Lung microvascular endothelial cell (primary cell): ENCODE measurements around the gene CST3. TPM values are rescaled to one million over a fixed set of nuclear protein-coding genes. Genes with fewer than 3 reads are reported as not detected.
"Not testable (repeated sequence)": the region's sequence is repeated elsewhere in the genome, so short reads cannot be mapped to it uniquely, and the experiment has no call there.

ENCODE experiments used
- DNase-seq, 2 donors: peaks; one replicate each; pipeline versions ENCODE4 v3.0.0 to v3.0.0-alpha.2; 2010; ENCODE audit warnings: low read depth in 2 of 2
- total RNA-seq: library from RNA; depleted of rRNA; stranded (reverse); fragments of >200 nt; gene quantifications from 2 replicates; pipeline ENCODE4 v1.2.1, GENCODE V29; 2014

The CST3 gene
- total RNA-seq, 1 donor from 2014 or later: 164 TPM

DNA sequence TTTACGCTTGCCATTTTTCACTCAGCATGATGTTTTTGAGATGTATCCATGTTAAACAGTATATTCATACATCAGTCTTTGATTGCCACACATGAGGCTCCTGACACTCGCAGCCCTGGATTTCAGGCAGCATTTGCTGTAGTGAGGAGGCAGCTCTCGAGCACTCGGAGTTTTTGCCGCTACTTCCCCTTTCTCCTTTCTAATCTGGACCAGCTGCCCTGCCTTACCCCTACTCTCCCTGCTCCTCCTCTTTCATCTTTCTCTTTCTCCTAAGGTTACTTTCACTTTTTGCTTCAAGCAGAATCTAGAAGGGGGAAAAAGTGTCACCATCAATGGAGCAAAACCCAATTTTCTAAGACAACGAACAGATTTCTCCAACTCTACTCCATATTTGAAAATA, 5.9 kb upstream of the CST3 start:
- no peak for DNase-seq

GRCh38 chr20:23641936-23642751, 4.4 kb upstream of the CST3 start:
- DNase-seq: peak in 1 of 2 donors; percentile 72

- no peak for DNase-seq
These were observed 3.2 kb upstream of the CST3 start for GRCh38 chr20:23640671-23641667.

- DNase-seq: no peak
These were observed 2.4 kb upstream of the CST3 start for GRCh38 chr20:23640018-23640601.

DNA sequence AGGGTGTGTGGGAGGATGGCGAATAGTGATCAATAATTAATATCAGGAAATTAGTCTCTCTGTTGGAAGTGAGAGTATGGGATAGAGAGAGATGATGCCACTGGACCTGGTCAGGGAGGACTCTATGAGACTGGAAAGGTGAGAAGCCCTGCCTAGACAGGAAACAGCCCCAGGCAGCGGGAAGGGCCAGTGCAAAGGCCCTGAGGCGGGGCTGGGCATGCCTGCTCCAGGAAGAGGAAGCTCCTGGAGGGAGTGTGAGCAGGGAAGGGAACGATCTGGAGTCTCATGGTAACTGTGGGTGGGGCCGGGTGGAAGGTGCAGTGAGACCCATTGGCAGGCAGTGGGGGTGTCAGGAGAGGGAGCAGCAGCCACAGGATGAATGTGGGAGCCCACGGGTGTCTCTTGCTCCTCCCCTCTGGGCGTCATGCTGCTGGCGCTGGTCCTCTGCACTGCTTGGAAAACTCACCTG, 1.8 kb upstream of the CST3 start:
- no peak for DNase-seq

- no peak for DNase-seq
These were observed 554 bp upstream of the CST3 start for GRCh38 chr20:23638309-23638708.

- DNase-seq: no peak
These were observed 860 bp downstream of the CST3 start for GRCh38 chr20:23636908-23637281.

DNA sequence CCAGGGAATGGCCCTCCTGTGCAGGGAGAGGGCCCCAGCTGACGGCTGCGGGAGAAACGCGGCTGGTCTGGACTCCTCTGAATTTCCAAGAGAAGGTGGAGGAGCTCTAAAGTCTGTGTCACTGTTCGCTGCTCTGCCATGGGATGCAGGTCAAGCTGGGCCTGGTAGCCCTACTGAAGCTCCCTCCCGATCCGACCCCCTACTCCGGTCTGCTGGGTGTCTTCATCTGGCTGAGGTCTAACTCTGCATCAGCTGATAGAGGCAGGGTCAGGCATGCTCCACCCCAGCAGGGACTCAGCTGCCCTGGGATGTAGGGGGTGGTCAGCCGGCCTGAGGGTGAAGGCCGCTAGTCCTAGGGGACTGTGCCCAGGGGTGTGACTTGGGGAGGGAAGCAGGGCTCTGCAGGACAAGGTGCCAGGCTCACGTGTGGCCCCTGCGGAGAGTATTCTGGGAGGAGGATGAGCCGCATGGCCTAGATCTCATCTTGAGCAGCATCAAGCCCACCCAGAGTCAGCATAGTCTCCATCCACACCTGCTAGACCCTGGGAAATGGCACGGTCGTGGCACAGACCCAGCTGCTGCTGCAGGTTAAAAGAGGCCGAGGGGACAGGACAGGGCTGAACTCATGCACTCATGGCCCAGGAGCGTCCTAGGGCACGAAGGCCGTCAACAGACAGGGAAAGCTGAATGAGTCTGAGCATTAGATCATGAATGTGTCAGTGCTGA, 1.4 kb downstream of the CST3 start:
- no peak for DNase-seq

DNA sequence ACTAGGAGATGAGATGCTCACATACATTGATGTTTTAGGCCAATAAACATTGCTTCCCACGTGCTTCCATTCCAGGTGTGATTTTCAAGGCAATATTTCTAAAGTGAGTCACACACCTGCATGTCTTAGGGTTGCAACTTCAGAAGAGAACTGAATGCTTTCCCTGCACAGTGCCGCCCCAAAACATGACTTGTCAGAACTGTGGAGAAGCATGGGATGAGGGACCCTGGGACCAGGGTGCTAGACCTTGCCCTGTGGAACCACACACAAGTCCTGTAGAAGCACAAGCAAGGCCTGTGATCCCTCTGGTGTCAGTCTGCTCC, 2.0 kb downstream of the CST3 start:
- DNase-seq: not testable (repeated sequence)

GRCh38 chr20:23634985-23635767, 2.6 kb downstream of the CST3 start:
- peak in 1 of 2 donors; percentile 54 for DNase-seq

DNA sequence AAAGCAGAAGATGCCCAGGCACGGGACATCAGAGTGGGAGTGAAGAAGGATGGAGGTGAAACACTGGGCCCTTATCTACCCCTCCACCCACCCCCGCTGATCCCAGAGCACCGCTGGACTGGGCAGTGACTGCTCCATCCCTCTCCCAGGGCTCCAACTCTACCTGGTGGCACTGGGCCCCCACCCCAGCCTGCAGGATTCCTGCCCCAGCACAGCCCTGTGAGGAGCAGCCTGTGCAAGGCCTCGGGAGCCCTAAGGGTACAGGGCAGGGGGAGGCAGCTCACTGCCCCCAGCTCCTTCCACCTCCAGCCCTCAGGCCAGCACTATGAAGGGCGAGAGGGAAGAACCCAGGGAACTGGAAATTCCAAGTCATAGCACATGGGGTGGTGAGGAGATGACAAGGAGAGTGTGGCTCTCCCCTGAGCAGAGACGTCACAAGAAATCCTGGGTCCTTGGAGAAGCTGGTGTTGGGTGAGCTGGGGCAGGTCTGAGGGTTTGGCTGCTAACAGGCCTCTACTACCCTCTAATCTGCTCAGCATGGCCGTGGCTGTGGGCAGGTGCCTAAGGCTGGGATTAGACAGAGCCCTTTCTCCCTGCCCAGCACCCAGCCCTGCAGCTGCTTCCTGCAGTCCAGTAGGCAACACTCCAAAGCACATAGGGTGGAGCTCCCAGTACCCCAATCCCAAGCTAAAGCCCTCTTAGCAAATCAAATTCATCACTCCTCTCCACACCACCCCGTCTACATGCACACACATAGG, 3.5 kb downstream of the CST3 start:
- DNase-seq: no peak

DNA sequence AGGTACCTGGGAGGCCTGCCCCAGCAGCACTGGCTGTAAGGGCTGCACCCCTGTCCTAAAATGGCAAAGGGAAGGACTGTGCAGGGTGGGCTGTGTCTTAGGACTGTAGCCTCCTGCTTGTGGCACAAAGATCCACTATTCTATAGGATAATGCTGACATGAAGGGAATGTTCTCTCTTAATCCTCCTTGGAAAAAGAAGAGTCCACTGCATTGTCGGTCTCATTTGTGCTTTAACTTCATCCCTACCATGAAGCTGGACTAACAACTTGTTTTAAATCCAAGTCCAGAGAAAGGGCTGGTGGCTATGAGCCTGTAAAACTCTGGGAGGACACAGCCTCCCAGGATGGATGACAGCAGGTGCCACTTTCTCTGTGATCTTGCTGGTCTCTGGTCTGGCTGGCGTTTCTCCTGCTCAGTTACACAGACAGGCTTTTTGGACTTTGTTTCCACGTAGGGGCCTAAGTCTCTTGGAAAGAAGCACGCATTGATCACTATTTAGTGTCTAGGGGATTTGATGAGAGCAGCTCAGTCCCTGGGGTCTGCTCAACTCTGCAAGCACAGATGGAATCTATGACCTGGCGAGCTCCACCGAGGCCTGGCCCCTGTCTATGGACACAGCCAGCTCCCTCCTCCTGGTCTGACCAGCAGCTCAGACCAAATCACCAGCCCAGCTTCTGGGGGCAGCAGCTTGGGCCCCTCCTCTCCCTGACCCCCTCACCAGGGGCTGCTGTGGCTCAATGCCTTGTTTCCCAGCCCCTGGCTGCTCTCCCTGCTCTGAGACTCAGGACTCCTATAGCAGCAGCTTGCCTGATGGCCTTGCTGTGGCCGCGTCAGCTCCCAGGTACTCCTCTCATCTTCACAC, 4.8 kb downstream of the CST3 start:
- no peak for DNase-seq

GRCh38 chr20:23631981-23632710, 5.6 kb downstream of the CST3 start:
- DNase-seq: no peak

DNA sequence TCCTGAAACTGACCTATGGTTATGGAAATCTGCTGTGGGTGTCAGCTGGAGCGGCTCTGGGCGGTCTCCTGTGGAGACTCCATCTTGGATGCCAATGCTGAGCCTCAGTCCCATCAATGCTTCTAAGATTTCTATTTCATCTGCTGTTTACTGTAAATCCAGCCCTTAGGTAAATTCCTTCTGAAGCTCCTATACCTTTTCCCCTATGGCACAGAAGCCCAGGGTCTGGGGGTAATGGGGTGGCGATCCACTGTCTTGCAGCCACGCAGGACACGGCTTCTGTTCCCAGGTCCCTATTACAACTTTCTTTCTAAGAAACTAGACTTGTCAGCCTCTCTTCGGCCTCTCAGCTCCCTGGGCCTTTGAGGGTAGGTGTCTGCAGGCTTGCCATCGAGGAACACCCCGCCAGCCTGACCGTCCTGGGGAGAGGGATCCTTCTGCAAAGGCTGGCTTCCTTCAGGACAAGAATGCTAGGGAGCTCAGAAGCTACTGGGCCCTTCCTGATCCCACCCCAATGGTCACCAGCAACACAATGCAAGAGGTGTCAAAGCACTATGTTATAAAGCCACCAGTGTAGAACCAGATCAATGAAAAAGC, 6.4 kb downstream of the CST3 start:
- no peak for DNase-seq

GRCh38 chr20:23630392-23630849, 7.3 kb downstream of the CST3 start:
- no peak for DNase-seq

GRCh38 chr20:23629542-23630391, 8.0 kb downstream of the CST3 start:
- peak in 1 of 2 donors; percentile 80 for DNase-seq
